GM21619 (cell line): Measurements from ENCODE around the gene RSPO4.
"Not testable (repeated sequence)": the region's sequence is repeated elsewhere in the genome, so short reads cannot be mapped to it uniquely, and the experiment has no call there.

ENCODE experiments used
- ATAC-seq: cut with Tn5 transposase; IDR thresholded peaks from one replicate; pipeline ENCODE4 v1.9.1; 2021; ENCODE audit not compliant: unreplicated experiment

RSPO4 gene

DNA sequence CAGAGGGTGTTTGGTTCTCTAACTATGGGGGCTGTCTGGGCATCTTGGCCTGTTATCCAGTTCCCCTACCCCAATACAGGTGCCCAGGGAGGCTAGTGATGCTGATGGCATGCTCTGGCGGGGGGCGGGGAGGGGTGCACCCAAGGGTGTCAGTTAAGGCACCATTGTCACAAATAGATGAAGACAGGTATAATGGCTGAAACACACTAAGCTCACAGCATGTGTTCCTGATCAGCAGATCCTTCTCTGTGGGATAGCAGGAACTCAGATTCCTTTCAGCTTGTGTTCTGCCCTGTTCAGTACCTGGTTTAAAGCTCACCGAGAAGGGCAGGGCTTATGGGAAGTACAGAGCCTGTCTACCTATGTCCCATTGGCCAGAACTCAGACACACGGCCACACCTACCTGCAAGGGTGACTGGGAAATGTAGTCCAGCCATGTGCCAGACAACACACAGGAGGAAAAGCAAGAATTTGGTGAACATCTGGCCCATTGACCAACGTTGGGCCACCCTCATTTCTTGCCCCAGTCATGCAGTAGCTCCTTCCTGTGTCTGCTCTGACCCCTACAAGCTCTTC, 3.4 kb upstream of the RSPO4 start:
- ATAC-seq: peak; percentile 67

DNA sequence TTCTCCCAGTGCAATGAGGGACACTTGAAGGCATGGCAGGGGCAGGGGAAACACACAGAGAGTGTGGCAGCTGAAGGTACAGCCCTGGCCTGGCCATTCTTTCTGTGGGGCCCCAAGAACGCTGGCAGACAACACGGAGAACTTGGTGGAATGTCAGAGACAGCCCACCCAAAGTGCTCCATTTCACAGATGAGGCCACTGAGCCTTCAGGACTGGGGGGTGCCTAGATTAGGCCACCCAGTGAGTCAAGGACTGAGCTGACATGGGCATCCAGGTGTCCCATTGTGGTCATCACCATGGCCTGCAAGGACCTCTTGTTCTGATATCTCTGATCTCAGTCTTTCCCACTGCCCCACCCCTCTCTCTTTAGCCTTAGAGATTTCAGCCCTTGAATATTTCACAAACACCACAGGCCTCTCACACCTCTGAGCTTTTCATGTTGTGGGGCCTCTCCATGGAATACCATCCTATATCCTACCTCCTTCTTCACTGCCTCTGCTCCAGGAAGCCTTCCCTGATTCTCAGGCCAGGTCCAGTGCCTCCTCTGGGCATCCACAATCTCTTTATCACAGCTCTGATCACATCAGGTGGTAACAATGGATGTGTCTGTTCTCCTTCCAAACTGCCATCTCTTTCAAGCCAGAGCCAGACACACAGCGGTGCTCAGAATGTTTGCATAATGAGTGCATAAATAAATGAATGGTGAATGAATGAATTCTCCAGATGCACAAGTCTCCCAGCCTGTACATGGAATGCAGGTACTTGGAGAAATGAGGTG, 2.0 kb upstream of the RSPO4 start:
- ATAC-seq: no peak

DNA sequence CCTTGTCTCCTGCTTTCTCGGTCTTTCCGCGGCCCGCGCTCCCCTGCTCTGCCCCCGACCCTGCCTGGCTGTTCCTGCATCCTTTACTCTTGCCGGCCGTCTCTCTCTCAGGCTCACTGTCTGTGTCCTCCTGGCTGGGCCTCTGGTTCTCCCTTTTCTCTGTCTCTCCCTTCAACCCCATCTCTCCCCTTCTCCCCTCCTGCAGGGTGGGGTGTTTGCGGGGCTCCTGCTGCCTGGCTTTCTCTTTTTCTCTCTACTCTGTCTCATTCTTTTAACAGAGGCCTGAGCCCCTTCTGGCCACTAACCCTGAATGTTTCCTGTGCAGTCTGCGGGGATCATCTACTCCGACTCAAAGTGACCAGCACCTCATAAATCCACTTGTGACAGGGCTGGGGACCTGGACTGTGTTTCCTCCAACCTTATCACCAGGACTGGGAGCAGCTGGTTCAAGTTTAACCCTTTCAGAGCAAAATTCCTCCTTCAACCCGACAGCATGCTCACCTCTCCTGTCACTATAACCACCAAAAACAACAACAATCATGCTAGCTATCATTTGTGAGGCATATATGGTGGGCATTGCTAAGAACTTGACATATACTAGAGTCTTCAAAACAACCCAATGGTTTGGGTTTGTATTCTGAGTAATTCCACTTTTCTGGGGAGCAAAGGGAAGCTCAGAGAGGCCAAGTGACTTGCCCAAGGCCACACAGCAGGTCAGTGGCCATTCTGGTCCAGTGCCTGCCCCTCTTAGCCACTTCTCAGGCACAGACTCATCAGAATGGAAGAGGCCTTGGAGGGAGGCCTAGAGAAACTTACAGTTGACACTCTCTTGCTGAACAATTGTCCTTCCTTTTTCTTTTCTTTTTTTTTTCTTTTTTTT, 811 bp upstream of the RSPO4 start:
- ATAC-seq: no peak

DNA sequence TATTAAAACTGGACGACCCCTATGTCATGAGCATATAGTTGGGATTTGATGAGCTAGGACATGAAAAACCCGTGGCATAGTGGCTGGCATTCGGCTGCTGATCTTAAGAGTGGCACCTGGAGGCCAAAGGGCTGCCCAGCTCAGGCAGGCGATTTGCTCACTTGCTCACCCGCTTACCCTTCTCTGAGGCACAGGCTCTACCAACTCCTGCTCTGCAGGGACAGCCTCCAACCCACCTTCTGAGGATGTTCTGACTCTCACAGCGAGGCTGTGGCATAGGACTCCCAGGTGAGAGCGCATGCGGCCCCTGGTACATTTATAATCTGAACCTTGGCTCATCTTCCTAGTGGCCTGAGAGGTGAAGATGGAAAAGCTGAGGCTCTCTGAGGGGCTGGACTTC, 995 bp downstream of the RSPO4 start:
- no peak for ATAC-seq

DNA sequence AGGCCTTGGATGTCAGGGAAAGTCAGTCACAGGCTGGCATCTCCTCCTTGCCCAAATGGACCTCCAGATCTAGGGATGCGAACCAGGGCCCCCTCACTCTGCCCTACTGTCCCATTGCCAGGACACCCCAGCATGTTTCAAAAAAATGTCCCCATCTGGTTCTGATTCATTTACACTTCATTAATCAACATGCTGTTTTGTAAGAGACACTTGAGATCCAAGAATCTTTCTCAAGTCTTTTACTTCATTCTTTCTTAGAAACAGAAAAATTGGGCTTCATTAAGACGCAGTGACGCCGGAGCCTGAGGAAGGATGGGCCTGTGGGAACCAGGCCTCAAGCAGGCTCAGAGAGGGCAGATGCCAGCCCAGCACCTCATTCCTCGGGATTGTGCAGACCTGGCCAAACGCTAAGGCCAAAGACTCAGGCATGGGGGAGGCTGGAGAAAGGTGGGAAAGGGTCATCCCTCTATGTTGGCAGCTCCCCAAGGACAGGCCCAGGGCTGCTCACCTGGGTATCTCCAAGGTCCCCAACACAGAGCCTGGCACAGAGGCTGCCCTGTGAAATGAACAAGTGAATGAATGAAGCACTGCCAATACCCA, 3.8 kb downstream of the RSPO4 start:
- no peak for ATAC-seq

DNA sequence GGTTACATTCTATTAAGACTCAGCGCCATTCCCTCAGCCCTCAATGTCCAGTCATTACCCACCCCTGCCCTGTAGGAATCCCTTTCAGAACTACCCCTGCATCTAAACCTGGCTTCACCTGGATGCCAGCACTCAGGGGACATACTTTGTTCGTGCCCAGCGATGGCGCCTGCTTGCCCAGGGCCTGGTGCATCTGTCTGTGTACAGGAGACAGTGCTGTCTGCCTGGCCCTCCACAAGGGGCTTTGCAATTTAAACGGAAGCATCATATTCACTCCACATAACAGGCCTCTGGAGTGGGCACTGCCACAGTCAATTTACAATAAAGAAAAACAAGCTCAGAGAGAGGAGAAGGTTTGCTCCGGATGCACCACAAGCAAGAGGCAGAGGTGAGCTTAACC, 4.6 kb downstream of the RSPO4 start:
- ATAC-seq: no peak

DNA sequence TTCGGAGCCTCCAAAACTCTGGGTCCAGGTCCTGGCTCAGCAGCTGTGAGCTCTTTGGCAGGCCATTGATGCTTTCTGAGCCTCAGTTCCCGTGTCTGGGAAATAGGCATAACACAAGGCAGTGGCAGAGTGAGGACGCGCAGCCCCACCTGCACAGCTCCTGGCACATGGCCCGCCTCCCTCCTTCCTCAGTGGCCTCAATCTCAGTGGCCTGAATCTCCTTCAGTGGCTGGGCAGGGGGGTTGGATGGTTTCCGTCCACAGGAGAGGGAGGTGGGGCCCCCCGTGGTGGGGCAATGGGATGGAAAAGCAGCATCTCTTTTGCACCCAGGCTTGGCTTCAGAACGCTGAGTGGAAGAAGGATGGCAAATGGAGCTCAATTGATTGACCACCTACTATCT, 5.1 kb downstream of the RSPO4 start:
- no peak for ATAC-seq

DNA sequence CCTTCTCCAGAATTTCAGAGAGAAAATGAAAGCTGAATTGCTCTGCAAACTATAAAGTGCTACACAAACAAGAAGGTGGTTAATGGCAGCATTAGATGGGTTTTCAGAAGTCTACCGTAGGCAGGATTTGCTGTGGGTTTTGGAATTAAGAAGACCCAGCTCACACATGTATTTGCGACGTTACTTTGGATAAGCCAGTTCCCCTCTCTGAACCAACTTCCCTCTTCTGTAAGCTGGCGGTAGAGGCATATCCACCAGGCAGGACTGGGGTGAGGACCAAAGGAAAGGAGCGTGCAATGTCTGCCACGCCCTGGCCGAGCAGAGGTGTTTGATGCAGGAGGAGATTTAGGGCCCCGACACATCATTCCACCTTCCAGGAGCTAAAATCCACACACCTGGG, 6.9 kb downstream of the RSPO4 start:
- no peak for ATAC-seq

DNA sequence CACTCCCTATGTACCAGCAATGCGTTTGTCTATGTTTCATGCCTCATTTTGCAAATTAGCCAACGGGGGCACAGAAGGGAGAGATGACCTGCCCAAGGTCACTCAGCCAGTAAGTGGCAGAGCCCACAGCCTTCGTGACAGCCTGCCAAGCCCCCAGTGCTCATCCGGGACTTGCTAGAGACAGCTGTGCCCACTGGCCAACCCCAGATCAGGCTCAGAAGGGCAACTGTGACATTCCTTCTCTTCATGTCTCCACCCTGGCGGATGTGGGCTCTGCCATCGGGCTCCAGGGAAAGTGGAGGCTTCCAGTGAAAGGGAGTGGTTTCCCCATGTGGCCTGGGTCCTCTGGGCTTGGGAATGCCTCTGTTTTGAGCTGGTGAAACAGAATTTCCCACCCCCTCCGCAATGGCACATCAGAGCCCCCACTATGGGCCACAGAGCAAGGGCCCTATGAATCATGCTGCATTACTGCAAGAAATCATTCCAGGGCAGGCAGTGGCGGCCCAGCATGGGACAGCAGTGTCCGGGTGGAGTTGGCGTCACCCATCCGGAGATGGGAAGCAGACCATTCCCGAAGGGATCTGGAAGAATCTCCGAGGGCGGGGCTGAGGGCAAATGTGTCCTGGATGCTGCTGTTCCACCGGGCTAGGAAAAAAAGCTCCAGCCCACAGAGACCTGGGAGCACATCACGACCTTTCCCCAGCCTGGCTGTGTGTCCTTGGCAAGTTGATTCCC, 9.1 kb downstream of the RSPO4 start:
- no peak for ATAC-seq

DNA sequence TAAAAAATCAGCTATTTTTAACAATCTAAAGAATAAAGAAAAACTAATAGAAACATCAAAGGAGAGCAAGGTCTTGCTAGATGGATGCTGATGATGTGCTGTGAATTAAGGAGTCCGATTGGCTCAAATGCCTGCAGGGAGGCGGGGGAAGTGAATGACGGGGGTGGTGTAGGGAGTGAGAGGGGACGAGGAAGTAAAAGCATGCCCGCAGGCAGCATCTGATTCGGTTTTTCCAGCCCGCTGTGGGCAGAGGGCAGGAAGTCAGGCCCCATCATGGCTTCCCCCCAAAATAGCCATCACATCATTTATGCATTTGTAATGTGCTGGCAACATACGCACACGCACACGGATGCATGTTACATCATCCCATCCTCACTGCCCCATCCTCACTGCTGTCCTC, 10.3 kb downstream of the RSPO4 start:
- ATAC-seq: no peak

DNA sequence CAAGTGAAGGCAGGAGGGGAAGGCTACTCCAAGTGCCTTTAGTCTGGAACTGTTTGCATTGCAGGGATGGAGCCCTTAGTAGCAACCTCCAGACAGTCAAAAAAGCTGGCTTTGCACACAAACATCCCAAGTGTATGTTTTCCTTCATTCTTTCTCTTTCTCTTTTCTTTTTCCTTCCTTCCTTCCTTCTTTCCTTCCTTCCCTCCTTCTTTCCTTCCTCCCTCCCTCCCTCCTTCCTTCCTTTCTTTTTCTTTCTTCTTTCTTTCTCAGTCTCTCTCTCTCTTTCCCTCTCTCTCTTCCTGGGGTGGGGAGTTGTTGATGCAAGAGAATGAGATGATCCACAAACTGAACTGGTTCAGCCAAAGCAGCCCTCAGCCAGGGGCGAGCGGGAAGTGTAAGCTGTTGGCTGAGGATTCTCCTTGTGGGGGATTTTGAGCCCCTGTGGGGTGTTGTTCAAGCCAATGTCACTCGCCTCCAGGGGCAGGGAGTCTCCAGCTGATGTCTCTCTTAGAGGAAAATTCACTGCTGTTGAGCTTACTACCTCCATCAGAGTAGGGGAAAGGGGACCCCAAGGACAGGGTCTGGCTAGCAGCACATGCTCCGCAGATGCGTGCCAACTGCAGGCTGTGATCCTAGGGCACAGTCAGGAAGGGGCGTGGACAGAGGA, 11.7 kb downstream of the RSPO4 start:
- ATAC-seq: no peak

DNA sequence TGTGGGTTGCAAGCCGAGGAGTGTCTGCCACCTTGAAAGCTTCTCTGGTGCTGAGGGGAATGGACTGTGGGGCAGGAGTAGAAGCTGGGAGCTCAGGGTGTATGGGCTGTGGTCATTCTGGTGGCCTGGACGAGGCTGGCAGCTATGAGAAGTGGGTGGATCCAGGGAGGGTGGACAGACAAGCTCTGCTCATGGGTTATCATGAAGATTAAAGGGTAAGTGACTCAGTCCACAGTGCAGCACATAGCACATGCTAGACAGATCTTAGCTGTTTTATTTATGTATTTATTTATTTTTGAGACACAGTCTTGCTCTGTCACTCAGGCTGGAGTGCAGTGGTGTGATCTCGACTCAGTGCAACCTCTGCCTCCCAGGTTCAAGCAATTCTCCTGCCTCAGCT, 13.8 kb downstream of the RSPO4 start:
- no peak for ATAC-seq

DNA sequence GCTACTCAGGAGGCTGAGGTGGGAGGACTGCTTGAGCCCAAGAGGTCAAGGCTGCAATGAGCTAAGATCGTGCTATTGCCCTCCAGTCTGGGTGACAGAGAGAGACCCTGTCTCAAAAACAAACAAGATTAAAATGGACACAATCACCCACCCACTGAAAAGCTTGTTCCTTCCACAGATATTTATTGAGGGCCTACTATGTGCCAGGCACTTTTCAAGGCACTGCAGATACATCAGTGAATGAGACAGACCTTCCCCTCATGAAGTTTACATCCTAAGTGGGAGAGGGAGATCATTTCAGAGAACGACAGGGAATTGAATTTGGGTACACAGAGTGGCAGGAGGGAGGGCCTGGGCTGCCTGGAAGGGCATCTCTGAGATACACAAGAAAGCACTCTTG, 14.4 kb downstream of the RSPO4 start:
- no peak for ATAC-seq

DNA sequence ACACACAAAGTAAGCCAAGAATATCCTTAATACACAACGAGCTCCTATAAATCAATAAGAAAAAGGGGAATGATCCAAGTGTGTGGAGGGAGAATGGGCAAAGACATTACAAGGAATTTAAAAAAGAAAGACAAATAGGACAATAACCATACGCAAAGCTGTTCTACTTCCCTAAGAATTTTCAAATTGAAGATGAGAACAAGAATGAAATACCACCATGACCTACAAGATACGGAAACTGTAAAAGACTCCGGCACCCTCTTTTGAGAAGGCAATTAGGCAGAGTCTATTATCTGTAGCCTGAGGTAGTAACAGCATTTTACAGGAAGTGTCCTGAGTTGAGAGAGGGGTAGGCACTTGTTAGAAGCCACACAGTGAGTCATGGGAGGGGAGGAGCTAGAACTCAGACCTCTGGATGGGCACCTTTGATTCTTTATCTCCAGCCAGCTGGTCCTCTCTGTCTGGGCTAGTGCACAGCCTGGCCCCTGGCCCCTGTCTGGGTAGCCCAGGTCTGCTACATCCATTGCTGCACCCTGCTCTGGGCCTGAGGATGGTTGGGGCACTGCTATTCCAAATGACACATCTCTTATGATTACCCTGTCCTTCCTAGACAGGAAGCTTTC, 15.3 kb downstream of the RSPO4 start:
- no peak for ATAC-seq

DNA sequence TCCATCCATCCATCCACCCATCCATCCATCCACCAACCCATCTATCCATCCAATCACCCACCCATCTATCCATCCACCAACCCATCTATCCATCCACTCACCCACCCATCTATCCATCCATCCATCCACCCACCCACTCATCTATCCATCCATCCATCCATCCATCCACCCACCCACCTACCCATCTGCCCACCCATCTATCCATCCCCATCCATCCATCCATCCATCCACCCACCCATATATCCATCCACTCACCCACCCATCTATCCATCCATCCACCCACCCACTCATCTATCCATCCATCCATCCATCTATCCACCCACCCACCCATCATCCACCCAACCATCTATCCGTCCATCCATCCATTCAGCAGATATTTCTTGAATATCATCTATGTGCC, 17.1 kb downstream of the RSPO4 start:
- ATAC-seq: not testable (repeated sequence)

DNA sequence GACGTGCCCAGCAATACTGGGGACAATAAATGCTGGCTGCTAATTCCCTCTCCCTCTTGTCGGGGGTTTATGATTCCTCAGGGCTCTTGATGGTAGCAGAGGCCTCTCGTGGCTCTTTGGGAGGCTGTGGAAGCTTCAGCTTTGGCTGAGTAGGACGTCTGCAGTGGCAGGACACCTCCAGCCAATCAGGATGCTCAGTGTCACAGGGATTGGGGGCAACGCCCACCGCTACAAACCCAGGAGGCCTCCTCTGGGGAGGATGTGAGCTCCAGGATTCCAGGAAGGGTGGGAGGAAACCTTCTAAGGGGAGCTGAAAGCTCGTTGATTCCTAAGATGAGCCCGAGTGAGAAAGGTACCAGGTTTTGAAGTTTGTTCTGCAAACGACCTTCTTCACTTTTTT, 19.4 kb downstream of the RSPO4 start:
- ATAC-seq: no peak

DNA sequence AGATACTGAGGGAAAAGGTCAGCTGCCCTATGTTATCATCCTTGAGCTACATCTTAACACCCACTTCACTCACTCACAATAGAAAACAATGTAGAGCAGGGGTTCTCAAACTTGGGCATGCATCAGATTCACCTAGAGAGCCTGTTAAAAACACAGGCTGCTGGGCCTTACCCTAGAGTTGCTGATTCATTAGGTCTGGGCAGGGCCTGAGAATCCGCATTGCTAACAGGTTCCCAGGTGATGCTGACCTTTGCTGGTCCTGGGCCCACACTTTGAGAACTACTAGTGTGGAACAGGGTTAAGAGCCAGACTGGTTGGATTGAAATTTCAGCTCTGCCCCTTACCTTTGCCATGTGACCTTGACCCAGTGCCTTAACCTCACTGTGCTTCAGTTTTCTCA, 25.1 kb downstream of the RSPO4 start:
- ATAC-seq: no peak

DNA sequence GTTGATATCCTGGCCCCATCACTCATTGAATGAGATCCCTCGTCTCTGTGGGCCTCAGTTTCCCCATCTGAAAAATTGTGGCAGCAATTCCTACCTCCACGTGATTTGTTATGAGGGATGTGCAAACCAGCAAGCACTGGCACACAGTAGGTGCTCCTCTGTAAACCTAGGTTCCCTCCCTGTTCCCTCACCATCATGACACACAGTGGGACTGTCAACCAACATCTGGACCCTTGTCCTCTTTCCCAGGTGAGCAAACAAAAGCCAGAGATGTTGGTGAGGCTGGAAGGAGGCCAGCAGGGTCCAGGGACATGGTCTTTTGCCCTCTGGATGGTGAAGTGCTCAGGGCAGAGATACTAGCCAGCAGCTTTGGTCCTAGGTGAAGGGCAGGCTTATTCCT, 26.1 kb downstream of the RSPO4 start:
- ATAC-seq: no peak

DNA sequence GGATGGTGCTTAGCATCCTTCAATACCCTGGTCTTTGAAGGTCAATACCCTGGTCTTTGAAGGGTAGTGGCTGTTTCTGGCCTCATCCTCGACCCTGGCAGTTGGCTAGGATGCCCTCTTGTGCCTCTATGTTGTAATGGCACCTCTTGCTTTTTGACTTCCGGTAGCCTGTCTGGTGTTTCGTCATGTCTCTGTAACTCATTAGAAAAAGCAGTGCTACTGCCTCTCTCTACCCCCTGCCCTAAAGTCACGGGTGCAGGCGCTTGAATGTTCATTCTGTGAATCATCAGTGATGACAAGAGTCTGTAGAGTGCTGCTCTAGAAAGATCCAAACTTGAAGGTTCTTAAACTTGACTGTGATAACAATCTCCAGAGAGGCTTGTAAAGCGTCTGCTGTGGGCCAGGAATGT, 28.3 kb downstream of the RSPO4 start:
- no peak for ATAC-seq

DNA sequence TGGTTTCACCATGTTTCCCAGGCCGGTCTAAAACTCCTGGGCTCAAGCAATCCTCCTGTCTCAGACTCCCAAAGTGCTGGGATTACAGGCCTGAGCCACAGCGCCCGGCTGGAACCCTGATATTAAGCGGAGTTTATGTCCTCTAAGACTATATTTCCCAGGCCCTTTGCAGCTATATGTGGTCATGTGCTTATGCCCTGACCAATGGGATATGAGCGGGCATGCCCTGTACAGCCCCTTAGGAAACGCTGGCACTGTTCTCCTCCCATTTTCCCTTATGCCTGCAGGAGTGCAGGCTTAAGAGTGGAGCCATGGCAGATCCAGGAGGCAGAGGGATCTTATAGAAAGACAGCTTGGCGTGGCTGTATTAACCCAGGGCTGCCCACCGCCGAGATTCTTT, 29.9 kb downstream of the RSPO4 start:
- ATAC-seq: no peak
